GM19351 (cell line): ENCODE results near the gene WDR46.

ENCODE experiments used
- ATAC-seq: cut with Tn5 transposase; IDR thresholded peaks from one replicate; pipeline ENCODE4 v1.9.1; 2021; ENCODE audit warnings: mild to moderate bottlenecking, moderate library complexity; ENCODE audit not compliant: unreplicated experiment

The WDR46 gene

GRCh38 chr6:33288921-33289783 lies at the start of gene WDR46, which contains the start of gene PFDN6:
WDR46 (minus strand) TSS chr6:33289239; CDS start chr6:33289170, 69 bp downstream.
PFDN6 (plus strand) TSS chr6:33289601; CDS start chr6:33289857, 256 bp downstream.
- peak; percentile 87 for ATAC-seq

GRCh38 chr6:33336495-33336894 lies 47.5 kb upstream of the WDR46 start:
- no peak for ATAC-seq

GRCh38 chr6:33335916-33336315 lies 46.9 kb upstream of the WDR46 start:
- ATAC-seq: no peak

GRCh38 chr6:33333666-33334065 lies 44.6 kb upstream of the WDR46 start:
- no peak for ATAC-seq

- no peak for ATAC-seq
Observed at GRCh38 chr6:33330736-33331135, 41.7 kb upstream of the WDR46 start.

- ATAC-seq: no peak
Observed at GRCh38 chr6:33329058-33329457, 40.0 kb upstream of the WDR46 start.

- ATAC-seq: no peak
Observed at GRCh38 chr6:33324125-33324524, 35.1 kb upstream of the WDR46 start.

GRCh38 chr6:33323623-33323948 lies 34.5 kb upstream of the WDR46 start:
- no peak for ATAC-seq

GRCh38 chr6:33321227-33321626 lies 32.2 kb upstream of the WDR46 start:
- no peak for ATAC-seq

GRCh38 chr6:33320315-33321181 lies 31.5 kb upstream of the WDR46 start:
- ATAC-seq: no peak

GRCh38 chr6:33319939-33320314 lies 30.9 kb upstream of the WDR46 start:
- ATAC-seq: no peak

GRCh38 chr6:33318426-33319073 lies 29.5 kb upstream of the WDR46 start:
- no peak for ATAC-seq

GRCh38 chr6:33317669-33318425 lies 28.8 kb upstream of the WDR46 start, which contains the start of gene ZBTB22:
ZBTB22 (minus strand) TSS chr6:33317744; CDS start chr6:33316916, 828 bp downstream.
- ATAC-seq: peak; percentile 59

- ATAC-seq: no peak
Observed at GRCh38 chr6:33317419-33317668, 28.3 kb upstream of the WDR46 start.

- no peak for ATAC-seq
Observed at GRCh38 chr6:33316603-33317418, 27.8 kb upstream of the WDR46 start.

- ATAC-seq: no peak
Observed at GRCh38 chr6:33315793-33316602, 27.0 kb upstream of the WDR46 start.

GRCh38 chr6:33314943-33315792 lies 26.1 kb upstream of the WDR46 start:
- no peak for ATAC-seq

GRCh38 chr6:33314515-33314942 lies 25.5 kb upstream of the WDR46 start:
- ATAC-seq: no peak
